Measurements from ENCODE around the gene ABCG1.

GRCh38 chr21:42272984-42273600 lies 54.2 kb downstream of the ABCG1 start:
- TF ChIP-seq, protein P1, sequence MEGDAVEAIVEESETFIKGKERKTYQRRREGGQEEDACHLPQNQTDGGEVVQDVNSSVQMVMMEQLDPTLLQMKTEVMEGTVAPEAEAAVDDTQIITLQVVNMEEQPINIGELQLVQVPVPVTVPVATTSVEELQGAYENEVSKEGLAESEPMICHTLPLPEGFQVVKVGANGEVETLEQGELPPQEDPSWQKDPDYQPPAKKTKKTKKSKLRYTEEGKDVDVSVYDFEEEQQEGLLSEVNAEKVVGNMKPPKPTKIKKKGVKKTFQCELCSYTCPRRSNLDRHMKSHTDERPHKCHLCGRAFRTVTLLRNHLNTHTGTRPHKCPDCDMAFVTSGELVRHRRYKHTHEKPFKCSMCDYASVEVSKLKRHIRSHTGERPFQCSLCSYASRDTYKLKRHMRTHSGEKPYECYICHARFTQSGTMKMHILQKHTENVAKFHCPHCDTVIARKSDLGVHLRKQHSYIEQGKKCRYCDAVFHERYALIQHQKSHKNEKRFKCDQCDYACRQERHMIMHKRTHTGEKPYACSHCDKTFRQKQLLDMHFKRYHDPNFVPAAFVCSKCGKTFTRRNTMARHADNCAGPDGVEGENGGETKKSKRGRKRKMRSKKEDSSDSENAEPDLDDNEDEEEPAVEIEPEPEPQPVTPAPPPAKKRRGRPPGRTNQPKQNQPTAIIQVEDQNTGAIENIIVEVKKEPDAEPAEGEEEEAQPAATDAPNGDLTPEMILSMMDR (IDR thresholded peaks at IDR 0.05; ENCODE audit: low read length) = no peak
- no peak for TF ChIP-seq EZH2 (IDR thresholded peaks at IDR 0.05; ENCODE audit: borderline replicate concordance, low read length)

Data from OCI-LY1 (cell line).